NCI-H146 treated with DMSO at 0.1 percent for 48 hours (cell line): ENCODE data around the gene MIAT.

Experiments used
- DNase-seq: peaks from one replicate; lab custom pipeline; 2025; ENCODE audit not compliant: unreplicated experiment; lab: John Stamatoyannopoulos, UW

The MIAT gene

GRCh38 chr22:26665813-26666231 lies 8.4 kb downstream of the MIAT start:
- no peak for DNase-seq

DNA sequence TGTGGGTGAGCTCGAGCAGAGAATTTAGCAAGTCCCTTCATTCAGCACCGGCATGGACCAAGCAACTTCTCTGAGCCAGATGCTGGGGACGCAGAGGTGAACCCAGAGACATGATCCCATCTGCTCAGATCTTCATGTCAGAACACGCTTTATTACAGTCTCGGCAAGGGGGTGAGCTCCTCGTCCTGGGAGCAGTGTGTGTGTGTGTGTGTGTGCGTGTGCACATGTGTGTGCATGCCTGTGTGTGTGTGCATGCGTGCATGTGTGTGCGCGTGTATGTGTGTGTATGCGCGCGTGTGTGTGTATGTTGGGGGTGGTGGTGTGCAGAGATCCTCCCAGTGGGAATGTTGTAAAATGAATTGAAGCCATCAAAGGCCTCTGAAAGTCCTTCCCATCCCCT lies 9.8 kb downstream of the MIAT start:
- no peak for DNase-seq

DNA sequence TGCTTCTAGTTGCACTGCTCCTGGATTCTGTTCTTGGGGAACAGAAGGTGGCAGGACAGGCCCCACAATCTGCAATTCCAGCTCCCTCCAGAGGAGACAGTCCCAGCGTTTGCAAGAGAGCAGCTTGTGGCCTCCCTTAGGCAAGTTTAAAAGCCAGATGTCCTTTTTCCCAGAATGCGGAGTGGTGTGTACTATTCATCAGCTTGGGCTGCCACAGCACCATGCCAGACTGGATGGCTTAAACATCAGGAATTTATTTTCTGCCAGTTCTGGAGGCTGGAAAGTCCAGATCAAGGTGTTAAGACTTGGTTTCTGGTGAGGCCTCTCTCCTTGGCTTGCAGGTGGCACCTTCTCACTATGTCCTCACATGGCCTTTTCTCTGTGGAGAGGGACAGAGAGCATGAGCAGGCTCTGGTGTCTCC lies 11.7 kb downstream of the MIAT start:
- DNase-seq = no peak

DNA sequence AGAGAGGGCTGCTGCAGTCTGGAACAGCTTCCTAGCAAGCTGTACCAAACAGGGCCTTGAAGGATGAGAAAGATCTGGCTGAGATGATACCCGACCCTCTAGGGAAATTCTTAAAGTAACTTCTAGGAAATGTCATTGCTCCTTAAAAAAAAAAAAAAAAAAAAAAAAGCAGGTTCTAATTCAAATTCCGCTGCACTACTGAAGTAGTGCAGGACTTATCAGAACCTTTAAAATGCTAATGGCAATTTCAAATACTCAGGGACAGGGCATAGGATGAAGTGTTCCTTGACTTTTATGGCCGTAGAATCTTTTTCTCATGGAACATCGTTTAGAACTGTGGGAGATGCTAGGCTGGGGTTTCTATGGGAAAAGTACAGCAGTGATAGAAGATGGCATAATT lies 13.1 kb downstream of the MIAT start:
- no peak for DNase-seq

GRCh38 chr22:26671317-26672059 lies 14.1 kb downstream of the MIAT start:
- no peak for DNase-seq

DNA sequence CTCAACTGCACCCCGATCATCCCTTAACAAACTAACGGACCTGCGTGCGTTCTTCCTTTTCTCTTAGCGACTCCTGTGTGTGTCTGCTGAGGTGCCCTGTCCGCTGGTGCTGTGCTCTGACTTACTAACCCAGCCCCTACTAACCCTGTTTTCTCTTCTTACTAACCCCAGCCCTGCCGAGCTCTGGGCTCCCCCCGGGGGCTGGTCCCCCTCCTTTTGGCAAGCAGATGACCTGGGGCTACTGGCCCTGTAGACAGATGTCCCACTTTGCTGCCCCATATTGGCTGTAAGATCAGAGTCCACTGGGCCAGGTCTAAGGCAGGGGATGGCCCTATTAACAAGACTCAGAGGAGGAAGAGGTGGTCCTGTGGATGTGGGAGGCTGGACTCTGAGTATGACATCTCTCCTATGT lies 14.7 kb downstream of the MIAT start:
- no peak for DNase-seq

DNA sequence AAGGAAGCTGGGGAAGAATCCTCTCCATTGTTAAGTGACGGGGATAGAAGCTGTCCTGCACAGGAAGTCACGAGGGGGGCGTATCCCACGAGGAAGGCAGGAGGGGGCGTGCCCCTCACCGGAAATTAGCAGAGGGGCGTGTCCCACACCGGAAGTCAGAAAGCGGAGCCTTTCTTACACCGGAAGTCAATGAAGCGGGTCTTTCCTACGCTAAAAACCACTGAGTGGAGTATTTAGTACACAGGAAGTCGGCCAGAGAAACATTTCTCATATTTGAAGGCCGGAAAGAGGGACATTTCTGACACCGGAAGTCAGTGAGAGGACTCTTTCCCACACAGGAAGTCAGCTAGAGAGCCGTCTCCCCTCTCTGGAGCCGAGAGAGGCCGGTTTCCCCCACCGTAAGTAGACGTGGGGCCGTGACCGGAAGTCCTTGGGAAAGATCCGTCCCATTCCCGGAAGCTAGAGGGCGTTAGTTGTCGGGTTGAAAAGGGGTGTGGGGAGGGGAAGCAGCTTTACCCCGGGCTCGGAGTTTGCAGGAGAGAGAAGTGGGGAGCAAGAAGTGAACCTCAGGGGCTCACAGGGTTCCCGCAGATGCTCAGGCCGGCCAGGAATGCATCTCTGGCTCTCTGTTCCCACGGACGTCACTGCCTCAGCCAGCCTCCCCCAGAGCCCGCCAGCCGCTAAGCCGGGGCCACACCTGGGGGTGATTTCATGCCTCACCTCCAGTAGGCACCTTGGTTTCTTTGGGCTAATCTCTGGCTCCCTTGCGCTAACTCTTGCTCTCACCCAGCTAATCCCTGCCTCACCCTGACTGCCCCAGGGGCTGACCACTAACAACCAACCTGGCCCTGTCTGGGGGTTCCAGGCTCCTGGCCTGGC lies 15.4 kb downstream of the MIAT start:
- DNase-seq = peak; percentile 94

- DNase-seq = no peak
Measured at GRCh38 chr22:26673486-26673885, 16.1 kb downstream of the MIAT start.

DNA sequence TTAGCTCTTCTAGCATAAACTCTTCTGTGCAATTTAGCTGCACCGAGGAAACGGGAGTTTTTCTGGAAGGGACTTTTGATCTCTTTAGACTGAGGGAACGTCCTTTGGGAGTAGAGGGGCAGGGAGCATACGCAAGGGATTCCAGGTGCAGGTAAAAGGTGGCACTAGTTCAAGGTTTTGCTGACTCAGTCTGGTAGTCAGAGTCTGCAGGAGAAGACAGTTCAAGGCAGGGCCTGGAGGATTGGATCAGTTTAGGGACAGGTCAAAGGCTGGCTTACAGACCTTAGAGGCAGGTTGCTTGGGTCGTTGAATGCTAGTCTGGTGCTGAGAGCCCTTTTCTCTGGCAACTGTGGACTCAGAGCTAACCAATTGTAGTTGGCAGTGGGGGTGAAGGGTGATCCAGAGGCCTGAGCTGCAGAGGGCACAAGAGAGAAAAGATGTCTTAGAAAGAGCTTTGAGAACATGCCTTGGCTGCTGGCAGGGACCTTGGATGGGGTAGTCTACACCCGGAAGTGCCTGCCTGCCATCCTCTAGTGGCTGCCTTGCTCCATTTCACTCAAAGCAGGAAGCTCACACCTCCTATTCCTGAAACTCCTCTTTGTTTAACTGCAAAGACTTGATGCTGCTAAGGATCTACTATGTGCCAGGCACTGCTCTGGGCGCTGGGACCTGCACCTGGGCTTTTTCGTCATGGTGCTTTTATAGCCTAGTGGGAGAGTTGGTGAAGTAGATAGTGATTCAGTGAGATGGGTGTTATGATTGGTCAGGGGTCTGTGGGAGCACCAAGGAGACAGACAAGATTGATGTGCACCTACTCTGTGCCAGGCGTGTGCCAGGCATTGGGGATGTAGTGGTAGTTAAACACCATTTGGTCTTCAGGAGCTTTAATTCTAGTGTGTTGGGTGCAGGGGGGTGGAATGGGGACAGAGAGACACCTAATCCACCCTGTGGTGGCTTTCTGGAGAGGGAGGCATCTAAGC lies 17.1 kb downstream of the MIAT start:
- no peak for DNase-seq

- DNase-seq = no peak
Measured at GRCh38 chr22:26675687-26676268, 18.4 kb downstream of the MIAT start.

GRCh38 chr22:26677217-26677616 lies 19.8 kb downstream of the MIAT start:
- no peak for DNase-seq

- peak; percentile 18 for DNase-seq
Measured at GRCh38 chr22:26679003-26679629, 21.7 kb downstream of the MIAT start.

GRCh38 chr22:26680485-26680884 lies 23.1 kb downstream of the MIAT start:
- DNase-seq = no peak

GRCh38 chr22:26681395-26681821 lies 24.0 kb downstream of the MIAT start:
- no peak for DNase-seq

GRCh38 chr22:26684168-26684567 lies 26.8 kb downstream of the MIAT start:
- no peak for DNase-seq

- DNase-seq = no peak
Measured at GRCh38 chr22:26685601-26686000, 28.2 kb downstream of the MIAT start.

GRCh38 chr22:26687439-26687838 lies 30.1 kb downstream of the MIAT start:
- no peak for DNase-seq

GRCh38 chr22:26689513-26690301 lies 32.3 kb downstream of the MIAT start:
- no peak for DNase-seq

DNA sequence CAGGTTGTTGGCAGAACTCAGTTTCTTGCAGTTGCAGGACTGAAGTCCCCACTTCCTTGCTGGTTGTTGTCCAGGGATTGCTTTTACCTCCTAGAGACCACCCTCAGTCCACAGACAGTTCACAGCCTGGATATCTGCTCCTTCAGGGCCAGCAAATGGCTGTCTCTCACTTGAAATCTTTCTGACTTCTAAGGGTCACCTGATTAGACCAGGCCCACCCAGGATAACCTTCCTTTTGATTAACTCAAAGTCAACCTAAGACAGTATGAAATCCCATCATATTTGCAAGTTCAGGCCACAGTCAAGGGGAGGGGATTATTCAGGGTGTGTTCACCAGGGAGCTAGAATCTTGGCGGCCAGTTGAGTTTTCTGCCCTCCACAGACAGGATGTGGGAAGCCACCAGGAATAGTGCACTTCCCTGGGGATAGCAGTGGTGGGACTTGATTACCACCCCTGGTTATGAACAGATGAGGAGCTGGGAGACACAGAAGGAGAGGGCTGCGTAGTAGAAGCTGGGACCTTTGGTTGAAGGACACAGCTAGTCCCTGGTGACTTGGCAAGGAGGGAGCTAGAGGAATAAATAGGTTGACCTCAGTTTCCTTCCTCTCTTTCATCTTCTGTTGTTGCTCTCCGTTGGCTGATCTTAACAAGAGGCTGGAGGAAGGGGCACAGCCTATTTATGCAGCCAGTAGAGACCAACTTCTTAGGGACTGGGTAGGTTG lies 33.4 kb downstream of the MIAT start:
- DNase-seq = no peak
